HG02623 (cell line): ENCODE measurements around the gene MAD1L1.
"Not testable (repeated sequence)": the region's sequence is repeated elsewhere in the genome, so short reads cannot be mapped to it uniquely, and the experiment has no call there.

ENCODE experiments used
- ATAC-seq: cut with Tn5 transposase; IDR thresholded peaks from one replicate; pipeline ENCODE4 v1.9.1; 2021; ENCODE audit warnings: moderate library complexity; ENCODE audit not compliant: unreplicated experiment

The MAD1L1 gene

DNA sequence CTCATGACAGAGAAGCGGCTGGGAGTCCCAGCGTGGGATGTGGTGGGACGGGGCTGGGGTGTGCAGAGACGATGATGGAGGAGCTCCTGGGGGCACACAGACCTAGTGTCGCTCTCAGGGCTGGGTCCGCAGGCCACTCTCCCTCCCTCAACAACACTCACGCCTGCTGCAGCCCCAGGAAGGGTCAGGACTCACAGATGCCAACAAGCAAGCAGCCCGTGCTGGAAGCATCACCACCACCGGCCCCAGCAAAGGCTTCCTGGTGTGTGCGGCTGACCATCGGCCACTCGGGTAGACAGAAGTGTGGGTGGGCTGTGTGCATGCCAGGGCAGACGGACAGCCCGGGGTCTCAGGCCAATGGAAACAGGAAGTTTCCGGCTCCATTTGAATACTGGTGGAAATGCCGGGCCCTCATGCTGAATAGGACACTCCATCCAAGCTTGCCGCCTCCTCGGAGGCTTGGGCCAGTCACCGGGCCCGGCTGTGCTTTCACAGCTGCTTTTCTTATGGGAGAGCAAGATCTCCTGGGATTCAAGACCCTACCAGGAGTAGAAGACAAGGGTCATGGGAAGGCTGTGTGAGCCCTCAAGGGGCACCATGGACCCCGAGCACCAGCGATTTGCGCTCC is 384.6 kb downstream of the MAD1L1 start:
- no peak for ATAC-seq

GRCh38 chr7:1847260-1848001 is 385.3 kb downstream of the MAD1L1 start:
- no peak for ATAC-seq

- no peak for ATAC-seq
Observed at GRCh38 chr7:1846331-1847065, 386.2 kb downstream of the MAD1L1 start.

- ATAC-seq = no peak
Observed at GRCh38 chr7:1845536-1846311, 387.0 kb downstream of the MAD1L1 start.

- ATAC-seq = no peak
Observed at GRCh38 chr7:1844951-1845390, 387.8 kb downstream of the MAD1L1 start.

- no peak for ATAC-seq
Observed at GRCh38 chr7:1844336-1844950, 388.3 kb downstream of the MAD1L1 start.

DNA sequence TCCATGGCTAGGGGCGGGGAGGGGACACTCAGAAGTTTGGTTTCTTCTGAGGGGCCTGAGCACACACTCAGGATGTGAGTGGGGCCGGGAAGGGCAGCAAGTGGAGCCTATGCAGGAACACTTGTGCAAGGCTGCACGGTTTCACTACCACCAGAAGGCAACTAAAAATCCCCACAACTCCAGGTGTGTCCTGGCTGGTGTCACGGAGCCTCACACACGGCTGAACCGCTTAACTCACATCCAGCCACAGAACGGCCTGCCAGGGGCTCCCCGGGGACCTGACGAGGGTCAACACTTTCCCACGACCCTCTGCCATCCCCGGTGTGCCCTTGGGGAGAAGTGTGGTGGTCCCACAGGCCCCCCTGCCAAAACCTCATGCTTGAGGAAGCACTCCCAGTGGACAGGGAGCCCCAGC is 388.8 kb downstream of the MAD1L1 start:
- no peak for ATAC-seq

GRCh38 chr7:1843271-1843861 is 389.4 kb downstream of the MAD1L1 start:
- no peak for ATAC-seq

- ATAC-seq = no peak
Observed at GRCh38 chr7:1842321-1843221, 390.2 kb downstream of the MAD1L1 start.

DNA sequence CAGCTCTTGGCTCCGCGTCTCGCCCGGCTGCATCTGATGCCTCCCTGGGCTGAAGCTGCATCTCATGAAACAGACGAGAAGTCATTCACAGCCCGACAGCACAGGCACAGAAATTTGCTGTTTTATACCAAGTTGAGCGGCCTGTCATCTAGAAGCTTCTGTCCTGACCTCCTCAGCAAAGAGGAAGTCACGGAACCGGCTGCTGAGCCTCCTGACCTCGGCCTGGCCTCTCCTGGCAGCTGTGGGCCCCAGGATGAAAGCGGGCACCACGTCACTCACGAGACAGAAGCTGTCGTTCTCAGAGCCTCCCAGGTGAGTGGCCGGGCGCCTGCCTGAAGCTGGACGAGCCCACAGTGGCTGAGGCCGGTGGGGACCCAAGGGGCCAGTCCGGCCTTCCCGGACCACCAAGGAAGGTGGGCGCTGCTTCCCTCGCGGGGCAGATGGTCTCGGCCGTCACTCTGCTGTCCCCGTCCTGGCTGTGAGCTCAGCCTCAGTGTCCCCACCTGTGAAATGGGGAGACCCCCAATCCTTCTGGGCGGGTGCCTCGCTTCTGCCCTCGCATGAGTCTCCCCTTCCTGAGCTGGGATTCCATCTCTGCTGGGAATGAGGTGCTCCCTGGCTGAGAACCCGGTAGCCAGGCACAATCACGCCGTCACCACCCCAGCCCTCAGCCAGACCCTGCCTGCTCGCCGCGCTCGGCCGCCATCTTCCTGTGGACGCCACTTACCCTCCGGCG is 391.3 kb downstream of the MAD1L1 start:
- not testable (repeated sequence) for ATAC-seq

GRCh38 chr7:1840744-1841143 is 392.0 kb downstream of the MAD1L1 start:
- ATAC-seq = not testable (repeated sequence)

DNA sequence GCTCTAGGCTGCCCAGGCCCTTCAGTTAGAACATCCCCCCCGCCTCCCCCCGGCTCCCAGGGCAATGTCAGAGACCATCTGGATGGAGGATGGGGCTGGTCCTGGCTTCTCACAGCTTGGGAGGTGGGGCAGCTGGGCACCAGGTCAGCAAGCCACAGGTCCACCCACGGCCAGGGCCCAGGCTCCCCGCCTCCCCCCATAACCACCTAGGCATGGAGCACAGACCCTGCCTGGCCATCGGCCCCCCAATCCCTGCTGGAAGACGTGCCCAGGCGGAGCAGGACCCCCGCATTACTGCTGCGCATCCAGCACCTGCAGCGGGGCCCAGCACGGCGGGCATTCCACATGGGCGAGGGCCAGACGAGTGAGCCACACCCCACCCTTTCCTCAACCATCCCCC is 393.0 kb downstream of the MAD1L1 start:
- ATAC-seq = no peak

GRCh38 chr7:1838911-1839531 is 393.7 kb downstream of the MAD1L1 start:
- ATAC-seq = not testable (repeated sequence)

GRCh38 chr7:1838544-1838872 is 394.2 kb downstream of the MAD1L1 start:
- ATAC-seq = not testable (repeated sequence)

- not testable (repeated sequence) for ATAC-seq
Observed at GRCh38 chr7:1837696-1838543, 394.8 kb downstream of the MAD1L1 start.

- not testable (repeated sequence) for ATAC-seq
Observed at GRCh38 chr7:1831933-1832535, 400.7 kb downstream of the MAD1L1 start.

DNA sequence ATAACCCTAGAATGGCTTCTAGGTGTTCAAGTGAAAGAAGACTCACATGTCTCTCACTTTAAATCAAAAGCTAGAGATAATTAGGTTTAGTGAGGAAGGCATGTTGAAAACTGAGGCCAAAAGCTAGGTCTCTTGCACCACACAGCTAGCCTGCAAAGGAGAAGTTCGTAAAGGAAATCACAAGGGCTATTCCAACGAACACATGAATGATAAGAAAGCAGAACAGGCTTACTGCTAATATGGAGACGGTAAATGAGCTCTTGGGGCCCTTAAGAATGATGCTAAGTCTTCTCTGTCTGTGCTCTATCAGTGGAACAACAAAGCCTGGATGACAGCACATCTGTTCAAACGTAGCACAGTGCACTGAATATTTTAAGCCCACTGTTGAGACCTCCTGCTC is 401.3 kb downstream of the MAD1L1 start:
- ATAC-seq = not testable (repeated sequence)
